ENCODE measurements around the gene GOLGA6L4.
"Not testable (repeated sequence)": the region's sequence is repeated elsewhere in the genome, so short reads cannot be mapped to it uniquely, and the experiment has no call there.

Gene GOLGA6L4, protein sequence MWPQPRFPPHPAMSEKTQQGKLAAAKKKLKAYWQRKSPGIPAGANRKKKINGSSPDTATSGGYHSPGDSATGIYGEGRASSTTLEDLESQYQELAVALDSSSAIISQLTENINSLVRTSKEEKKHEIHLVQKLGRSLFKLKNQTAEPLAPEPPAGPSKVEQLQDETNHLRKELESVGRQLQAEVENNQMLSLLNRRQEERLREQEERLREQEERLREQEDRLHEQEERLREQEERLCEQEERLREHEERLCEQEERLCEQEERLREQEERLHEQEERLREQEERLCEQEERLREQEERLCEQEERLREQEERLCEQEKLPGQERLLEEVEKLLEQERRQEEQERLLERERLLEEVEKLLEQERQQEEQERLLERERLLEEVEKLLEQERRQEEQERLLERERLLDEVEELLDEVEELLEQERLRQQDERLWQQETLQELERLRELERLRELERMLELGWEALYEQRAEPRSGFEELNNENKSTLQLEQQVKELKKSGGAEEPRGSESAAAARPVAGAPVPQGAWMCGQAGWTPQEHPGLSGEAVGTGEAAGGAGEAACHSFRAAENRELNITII

DNA sequence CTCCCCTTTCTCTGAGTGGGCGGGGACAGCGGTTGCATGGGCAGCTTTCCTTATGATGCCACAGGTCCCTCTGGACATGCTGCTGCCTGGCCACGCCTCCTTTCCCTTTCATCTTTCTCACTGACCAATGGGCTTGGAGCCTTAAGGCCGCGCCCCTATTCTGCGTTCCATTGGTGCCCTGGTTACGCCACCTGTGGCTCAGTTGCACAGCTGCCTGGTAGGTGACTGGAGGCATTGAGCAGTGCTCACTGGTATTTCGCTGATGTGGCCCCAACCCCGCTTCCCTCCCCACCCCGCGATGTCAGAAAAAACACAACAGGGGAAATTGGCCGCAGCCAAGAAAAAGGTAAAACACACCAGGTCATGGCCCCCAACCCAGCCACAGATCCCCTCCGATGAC lies at the start of gene GOLGA6L4:
Gene GOLGA6L4 (plus strand): TSS at position 201 of the 400 bp plus-strand sequence. CDS start 62 bp downstream, at position 263.
- not testable (repeated sequence) for DNase-seq (ENCODE audit: low spot score)

DNA sequence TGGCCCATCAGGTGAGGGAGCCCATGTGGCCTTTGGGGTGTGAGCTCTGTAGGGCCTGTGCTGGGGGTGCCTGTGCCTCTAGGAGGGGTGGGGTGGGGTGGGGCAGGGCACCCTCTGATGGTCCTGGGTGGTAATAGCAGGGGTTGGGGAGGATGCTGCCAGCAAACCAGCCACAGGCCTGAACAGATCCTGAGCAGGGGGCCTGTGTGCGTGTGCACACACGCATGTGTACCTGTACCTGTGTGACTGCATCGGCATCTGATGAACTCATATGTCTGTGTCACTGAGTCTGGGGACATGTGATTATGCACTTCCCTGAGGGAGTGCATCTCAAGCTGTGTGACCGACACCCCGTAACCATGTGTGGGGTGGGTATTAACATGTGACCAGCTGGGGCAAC lies 42.6 kb upstream of the GOLGA6L4 start:
- DNase-seq (ENCODE audit: low spot score), result not testable (repeated sequence)

DNA sequence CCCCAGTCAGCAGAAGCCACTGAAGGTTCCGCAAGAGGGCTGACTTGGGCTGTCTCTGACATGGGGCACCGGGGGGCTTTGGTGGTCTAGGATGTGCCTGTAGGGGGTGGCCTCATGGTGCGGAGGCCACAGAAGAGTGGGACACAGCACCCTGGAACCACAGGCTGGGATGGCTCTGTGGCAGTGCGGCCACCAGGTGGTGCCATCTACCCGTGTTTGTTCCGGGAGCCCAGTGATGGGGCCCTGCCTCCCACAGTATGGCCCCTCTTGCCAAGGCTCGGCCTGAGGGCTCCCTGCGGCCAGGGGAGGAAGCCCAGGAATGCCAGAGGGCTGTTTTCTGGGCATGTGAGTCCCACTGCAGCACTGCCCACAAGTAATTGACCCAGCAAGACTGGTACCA lies 40.0 kb upstream of the GOLGA6L4 start:
- DNase-seq (ENCODE audit: low spot score), result not testable (repeated sequence)

DNA sequence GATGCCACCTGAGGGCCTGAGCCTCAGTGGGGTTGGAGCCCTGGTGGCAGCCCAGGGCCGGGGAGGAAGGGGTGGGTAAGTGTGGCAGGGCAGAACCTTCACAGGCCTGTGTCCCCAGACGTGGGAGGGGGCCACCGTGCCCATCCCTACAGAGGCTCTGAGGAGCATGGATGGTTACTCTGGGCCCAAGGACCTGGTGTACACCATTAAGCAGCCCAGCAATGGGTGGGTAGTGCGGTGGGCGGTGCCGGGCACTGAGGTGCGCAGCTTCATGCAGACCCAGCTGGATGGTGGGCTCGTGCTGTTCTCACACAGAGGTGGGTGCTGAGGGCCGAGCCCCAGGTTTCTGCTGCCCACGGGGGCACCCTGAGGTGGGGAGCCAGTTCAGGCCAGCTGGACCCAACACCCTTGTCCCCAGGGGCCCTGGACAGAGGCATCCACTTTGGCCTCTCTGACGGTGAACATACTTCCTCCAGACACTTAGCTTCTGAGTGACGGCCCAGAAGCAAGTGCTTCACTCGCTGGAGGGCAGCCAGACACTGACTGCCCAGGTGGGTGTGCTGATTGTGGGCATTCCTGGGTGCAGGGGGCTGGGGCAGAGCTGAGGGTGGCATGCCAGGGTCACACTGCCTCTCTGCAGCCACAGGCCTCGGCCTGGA lies 38.9 kb upstream of the GOLGA6L4 start:
- DNase-seq (ENCODE audit: low spot score), result not testable (repeated sequence)

DNA sequence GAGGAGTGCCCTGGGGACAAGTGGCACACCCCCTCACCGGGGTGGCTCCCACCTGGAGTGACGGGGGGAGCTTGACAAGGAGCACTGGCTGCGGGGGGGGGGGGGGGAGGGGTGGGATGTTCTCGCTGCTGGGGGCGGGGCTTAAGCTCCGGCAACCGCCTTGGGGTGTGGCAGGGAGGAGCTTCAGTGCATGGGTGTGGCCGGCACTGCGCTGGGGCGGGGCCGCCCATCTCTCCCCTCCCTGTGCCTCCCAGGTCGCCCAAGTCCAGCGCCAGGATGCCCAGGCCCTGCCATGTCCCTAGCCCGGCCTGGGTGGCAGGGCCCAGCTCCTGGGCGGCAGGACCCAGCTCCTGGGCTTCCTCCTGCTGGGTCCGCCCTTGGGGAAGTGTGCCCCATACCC lies 35.7 kb upstream of the GOLGA6L4 start:
- not testable (repeated sequence) for DNase-seq (ENCODE audit: low spot score)

DNA sequence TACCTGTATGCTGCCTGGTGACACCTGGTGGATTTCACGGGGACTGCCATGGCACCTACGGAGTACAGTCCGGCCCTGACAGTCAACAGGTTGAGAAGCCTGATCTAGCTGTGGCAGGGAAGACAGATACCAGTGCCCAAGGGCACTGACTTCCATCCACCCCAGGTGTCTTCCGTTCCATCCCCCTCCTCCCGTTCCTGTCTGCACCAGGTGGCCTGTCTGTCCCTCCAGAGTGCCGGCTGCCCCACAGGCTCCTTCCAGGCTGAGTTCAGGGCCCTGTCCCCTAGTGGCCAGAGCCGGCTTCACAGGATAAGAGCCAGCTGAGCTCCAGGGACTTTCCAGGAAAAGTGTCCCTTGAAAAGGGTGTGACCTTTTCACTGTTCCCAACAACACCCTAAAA lies 10.9 kb downstream of the GOLGA6L4 start:
- DNase-seq (ENCODE audit: low spot score), result not testable (repeated sequence)
